NCI-H1105 (cell line): Measurements from ENCODE around the gene KCNIP4.

ENCODE experiments used
- DNase-seq: peaks from one replicate; lab custom pipeline; 2025; lab: John Stamatoyannopoulos, UW

KCNIP4 gene

DNA sequence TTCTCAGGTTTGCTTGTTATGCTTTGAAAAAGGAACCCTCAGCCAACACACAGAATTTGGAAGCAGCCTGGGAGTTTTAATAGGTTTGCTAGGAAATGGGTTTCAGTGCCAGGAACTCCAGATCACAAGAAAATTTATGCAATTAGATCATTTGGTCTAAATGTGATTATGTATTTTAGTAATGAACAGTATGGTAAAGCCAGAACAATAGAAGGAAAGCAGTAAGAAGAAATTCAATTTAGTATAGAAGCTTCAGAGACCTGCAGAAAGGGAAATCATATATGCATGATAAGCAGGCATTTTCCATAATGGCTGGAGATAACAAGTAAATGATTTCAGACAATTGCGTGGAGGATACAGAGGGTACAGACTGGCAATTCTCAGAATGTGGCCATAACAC, 184.7 kb downstream of the KCNIP4 start:
- no peak for DNase-seq

DNA sequence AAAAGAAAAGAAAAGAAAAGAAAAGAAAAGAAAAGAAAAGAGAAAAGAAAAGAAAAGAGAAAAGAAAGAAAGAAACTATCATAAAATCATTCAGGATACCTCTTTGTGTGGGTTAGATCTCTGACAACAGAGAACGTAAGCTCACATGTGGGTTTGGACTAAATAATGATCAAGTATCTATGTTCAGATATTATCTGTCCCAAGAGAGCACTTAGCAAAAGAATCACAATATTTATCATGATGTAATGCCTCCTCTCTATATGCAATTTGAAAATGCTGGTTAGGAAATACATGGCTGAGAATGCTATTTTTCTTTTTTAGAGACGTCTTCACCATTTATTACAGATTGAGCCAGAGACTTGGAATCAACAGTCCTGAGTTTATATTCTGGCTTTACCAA, 191.3 kb downstream of the KCNIP4 start:
- DNase-seq = no peak

DNA sequence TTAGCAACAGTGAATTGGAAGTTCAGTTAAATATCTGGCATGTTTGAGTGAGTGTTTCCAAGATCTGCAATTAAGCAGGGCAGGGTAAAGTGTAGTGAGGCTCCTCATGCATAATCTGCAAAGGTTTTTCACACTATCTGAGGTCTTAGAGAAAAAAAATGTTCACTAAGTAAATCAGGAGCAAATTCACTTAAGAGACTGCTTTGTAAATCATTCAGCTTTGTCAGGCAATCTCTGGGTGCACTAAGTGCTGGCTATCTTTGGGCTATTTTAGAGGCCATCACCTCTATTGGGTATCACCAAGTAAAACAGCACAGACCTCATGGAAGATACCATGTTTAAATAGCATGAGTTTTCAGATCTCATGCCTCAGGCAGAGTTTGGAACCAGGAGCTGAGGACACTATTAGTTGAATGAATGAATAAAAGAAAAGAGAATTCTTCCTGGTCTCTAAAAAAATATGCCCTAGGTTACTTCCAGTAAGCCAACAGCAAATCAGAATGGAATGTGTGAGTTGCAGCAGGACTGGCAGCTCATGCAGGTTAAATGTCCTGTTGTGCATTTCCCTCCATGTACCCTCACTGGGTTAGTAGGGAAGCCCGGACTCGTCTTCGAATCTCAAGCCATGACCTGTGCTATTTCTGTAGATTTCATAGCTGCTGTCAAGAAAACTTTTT, 195.3 kb downstream of the KCNIP4 start:
- no peak for DNase-seq

DNA sequence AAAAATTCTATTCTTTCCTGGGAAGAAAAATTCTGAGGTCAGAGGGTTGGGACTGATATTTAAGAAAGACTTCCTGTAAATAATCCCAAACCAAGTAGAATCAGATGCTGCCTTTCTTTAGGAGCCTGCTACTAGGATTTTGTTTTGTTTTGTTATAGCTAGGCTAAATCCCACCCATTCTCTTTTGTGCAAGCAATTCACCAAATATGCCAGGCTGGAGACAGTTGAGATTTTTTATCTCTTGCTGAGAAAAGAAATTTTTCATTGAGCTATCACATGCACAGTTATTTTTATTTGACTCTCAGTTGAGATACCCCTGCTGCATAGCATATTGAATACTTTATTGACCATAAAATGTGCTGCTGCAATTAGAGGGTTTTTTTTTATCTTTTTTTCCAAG, 196.0 kb downstream of the KCNIP4 start:
- DNase-seq = no peak

DNA sequence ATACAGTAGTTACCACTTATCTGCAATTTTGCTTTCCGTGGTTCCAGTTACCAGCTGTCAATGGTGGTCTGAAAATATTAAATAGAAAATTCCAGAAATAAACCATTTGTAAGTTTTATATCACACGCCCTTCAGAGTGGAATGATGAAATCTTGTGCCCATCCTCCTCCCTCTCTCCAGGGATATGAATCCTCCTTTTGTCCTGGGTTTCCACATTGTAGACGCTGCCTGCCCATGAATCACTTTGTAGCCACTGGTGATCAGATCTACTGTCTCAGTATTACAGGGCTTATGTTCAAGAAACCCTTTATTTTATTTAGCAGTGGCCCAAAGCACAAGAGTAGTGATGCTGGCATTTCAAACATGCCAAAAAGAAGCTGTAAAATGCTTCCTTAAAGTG, 198.6 kb downstream of the KCNIP4 start:
- no peak for DNase-seq

DNA sequence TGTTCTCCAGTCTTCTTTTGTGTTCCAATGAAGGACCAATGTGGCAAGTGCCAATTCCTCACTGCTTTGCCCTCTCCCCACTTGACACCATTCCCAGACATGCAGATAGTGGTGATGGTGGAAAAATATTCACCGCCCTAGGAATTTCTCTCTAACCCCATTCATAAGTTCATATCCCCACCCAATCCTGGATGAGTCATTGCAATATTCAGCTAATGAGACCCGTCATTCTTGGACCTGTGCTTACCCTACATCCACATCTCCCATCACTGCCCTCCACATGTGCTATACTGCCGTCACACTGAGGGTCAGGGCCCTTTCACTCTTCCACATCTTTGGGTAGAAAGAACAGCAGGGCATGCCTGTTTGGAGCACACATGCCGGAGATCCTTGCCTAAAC, 199.2 kb downstream of the KCNIP4 start:
- no peak for DNase-seq

DNA sequence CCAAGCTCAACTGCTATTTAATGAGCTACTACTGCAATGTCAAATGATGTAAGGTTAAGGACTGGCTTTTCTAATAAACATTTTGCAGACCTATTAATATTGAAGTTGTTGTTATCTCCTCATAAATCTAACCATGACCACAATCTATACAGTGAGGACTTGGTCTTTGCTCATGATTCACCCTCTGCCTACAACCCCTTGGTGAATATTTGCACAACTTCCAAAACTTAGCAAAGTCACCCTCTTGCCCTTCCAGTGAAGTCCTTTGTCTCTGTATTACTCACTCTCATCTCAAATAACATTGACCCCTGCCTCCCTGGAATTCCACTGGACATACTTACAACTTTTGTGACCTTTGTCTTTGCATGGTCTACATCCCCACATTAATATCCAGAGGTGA, 204.5 kb downstream of the KCNIP4 start:
- no peak for DNase-seq

DNA sequence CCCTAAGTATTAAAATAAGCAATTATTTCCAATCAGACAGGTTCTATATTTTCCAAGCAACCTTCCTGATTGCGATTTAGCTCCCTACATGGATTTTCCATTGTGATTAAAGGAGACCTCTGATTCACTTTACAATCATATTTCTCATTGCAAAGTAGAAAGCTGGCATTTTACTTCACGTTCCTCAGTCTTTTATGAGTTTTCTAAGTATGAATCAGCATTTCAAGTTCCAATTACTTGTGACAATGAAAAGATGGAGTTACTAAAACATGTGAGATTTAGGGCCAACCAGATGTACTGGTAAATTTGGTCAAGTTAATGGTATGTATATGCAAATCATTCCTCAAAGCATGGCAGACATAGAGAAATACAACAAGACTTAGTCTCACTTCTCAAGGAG, 206.2 kb downstream of the KCNIP4 start:
- DNase-seq = no peak

DNA sequence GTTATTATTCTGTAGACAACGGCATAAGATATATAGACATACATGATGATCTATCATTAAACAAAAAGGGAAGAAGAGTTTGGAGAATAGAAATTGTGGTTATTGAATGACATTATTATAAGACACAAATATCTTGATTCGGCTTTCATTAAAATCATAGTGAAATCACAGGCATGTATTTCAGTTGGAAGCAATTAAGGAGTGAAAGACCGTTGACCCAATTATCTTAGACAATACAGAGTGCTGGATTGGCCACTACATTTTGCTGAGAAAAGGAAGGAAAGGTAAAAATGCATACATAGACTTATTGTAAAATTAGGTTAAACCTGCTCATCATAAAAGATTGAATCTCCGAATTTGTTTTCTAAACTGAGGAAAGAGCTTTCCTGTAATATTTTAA, 209.8 kb downstream of the KCNIP4 start:
- DNase-seq = no peak

DNA sequence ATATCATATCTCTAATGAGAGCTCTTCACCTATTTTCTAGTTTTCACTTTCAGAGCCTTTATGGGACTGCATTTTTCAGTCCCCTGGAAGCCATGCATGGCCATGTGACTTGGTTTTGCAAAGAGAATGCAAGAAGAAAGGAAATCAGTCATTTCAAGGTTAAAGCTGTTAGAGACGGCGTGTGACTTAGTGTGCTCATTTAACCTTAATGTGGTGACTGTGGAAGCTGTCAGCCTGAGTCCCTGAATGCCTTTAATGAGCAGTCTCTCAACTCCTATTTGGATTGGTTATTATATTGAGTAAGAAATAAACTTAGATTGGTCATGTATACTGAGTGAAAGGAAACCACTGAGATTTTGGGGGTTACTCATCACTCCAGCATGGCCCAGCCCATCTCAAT, 212.7 kb downstream of the KCNIP4 start:
- no peak for DNase-seq

DNA sequence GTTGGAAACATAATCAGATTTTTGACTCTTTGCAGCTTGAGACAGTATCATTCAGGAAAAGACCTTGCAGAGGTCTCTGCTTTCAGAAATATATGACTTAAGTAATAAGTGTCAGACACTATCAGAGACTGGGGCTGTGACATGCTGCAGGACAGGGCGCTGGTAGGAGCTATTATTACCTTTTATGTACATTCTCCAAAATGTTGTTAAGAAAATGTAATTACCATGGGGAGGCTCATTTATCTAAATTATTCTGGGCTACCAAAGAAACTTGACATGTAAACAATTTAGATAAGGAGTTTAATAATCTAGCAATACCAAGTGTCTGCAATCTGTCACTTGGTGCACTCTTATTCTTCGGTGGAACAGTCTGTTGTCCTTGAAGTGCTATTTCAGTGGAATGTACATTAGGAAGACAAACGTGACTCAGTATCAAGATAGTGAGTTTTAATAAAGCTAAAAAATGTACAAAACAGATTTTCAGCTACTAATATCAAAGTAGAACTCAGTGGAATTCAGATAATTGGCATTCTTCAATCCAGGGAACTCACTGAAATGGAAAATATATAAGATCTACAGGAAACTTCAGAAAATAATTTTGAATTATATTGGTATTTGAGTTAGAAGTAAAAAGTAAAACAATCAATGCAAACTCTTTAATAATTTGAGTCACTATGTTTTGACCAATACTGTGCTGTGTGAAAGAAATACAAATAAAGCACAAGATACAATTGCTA, 214.5 kb downstream of the KCNIP4 start:
- no peak for DNase-seq

DNA sequence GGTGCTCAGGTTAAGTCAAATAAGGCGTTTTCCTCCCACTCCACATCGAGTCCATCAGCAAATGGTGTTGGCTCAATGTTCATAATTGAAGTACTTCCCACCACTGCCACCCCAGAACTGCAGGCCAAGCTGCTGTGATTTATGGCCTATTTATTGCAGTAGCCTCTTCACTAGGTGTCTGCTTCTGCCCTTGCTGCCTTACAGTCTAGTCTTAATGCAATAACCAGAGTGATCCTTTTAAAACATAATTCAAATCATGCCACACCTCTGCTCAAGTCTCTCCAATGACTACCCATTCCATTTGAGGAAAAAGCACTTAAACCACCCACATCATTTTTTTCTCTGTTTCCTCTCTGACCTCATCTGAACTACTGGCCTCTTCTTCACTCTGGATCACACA, 220.3 kb downstream of the KCNIP4 start:
- no peak for DNase-seq

DNA sequence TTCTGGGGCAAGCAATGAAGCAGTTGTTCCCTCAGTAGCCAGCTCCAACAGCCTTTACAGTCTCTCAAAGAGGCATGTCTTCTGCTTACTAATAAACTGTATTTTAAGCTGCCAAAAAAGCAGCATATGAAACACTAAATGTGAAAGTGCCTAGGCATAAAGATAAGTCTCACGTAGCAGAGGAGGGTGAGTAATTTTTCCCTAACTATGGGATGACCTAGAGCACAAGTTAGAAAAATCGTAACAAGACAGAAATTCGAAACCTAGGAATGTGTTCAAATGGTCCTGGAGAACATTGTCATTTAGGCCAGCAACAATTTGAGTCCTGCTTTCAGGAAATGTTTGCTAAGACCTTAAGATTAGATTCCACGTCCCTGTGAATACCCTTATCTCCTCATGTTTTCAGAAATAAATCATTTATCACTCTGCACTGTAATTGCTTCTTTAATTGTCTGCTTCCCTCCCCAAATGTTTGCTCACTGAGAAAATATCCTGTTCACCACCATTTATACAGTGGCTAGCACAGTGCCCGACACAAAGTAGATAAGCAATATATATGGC, 222.2 kb downstream of the KCNIP4 start:
- DNase-seq = no peak

DNA sequence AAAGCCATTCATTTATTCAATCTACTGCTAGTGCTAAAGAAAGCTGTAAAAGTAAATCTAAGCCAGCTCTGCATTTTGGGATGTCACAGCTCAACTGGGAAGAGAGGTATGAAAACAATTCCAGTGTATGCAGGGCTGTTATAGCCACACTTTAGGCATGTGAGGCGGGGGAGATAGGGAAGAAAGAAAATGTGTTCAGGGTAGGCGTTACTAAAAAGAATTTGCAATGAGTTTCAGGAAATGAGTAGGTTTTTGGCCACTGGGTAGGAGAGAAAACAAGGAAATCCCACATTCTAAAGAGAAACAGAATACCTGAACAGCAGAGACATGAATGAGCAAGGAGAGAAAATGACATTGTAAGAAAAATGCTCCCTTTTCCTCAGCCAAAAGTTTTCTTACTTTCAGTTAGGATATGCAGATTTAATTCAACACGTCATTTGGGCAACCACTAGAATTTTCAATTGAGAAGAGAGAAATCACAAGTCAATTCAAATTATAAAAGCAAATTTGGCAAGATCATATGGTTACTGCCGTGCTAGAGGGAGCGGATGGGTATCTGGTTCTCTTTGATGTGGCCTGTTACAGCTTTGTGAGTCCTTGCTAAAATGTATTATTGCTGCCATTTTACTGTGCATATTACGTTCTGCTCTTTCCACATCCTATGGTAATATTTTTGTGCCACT, 226.3 kb downstream of the KCNIP4 start:
- no peak for DNase-seq

DNA sequence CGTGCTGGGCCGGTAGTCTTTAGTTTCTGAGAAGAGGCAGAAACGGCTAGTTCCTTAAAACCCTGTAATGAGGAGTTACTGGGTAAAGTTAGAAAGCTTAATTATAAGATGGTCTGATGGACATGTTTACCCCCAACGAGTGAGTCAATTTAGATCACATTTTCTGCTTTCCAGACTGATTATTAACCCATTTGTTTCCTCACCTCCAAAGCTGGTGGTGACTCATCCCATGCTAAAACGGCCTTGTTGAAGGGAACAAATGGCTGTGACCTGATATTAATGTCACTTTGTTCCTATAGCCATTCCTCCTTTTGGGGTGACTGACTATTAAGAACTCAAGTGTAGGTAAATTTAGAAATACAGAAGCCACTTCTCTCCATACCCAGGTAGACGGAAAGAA, 232.0 kb downstream of the KCNIP4 start:
- no peak for DNase-seq

DNA sequence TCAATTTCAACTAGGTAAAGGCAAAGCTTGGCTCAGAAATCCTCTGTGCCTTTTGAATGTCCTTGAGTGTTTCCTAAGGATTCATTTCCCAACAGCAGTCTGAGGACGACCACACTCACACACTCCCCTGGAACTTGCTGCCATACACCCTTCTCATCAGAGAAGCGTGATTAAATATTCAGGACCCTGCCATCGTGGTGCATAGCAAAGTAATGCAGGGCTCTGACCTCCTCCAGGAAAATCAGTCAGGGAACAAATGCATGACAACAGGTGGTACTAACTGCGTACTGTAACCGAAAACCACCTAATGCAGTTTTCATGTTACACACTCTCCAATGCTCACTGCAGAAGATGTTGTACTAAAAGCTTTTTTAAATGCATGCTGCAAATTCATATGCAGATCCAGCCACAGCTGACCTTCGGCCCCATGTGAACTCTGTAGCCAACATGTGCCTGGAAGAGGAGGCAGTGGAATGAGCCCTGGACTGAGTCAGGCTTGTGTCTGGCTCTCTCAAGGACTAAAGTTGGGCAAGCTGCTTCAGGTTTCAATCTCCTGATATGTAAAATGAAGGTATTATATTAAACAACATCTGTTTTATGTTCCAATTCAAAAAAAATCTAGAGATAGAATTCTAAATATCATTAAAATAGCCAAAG, 238.3 kb downstream of the KCNIP4 start:
- no peak for DNase-seq

DNA sequence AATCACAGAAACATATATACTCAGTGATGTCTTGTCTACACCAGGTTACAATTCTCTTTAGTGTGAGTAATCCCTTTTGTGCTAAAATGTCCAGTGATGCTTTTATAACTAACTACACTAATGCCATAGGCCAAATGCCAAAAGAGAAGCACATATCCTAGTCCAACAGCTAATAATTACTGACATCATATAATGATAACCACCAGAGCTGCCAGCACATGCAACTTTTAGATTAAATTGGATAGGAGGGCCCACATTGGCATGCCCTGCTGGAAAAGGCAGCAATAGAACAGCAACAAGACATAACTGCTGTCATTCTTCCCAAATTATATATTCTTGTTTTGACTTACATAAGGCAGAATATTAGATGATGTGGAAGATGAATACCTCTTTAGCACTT, 238.8 kb downstream of the KCNIP4 start:
- DNase-seq = no peak

DNA sequence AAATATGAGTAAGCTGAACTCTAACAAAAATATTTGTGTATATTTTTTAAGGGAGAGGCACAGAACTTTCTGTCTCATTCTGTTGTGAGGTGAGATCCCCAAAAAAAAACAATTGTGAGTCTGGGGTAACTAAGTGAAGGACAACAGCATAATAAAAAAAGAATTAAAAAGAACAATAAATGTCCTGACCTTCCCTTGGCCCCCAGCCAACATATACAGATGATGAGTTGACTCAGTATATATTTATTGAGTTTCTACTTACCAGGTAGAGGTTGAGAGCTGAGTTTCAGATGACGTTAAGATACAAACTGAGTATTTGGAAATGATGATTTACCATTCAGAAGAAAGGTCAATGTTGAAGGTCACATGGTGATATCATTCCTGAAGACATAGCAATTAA, 239.5 kb downstream of the KCNIP4 start:
- no peak for DNase-seq

DNA sequence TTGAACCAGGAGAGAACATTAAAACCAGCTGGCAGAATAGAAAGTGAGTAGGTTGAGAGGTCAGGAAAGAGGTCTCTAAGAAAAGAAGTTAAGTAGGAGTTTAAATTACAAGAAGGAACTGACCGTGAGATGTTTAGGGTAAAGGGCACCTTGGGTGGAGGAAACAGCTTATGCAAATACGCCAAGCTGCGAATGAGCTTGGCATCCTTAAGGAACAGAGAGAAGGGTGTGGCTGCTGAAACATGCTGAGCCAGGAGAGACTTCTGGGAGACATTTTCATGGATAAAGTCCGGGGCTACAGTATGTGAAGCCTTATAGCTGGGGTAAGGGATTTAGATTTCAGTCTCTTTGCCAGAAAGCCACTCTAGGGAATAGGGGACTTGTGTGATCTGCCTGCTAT, 249.1 kb downstream of the KCNIP4 start:
- DNase-seq = no peak

DNA sequence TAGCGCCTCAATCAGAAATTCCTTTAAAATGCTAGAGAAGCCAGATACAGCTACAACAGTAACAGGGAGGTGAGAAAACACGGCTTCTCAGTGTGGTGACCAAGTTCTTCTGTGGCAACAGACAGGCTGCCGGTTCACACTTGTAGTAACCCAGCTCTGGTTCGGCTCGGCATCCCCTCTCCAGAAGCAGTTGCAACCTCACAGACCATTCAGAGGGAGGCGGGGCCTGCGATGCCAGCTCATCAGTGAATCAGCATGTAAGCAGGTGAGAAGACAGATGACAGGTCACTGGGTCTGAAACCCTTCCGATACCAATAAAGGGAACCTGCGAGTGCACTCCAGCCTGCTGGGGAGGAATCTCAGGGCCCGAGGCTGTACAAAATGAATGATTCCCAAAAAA, 251.0 kb downstream of the KCNIP4 start:
- DNase-seq = peak; percentile 11

DNA sequence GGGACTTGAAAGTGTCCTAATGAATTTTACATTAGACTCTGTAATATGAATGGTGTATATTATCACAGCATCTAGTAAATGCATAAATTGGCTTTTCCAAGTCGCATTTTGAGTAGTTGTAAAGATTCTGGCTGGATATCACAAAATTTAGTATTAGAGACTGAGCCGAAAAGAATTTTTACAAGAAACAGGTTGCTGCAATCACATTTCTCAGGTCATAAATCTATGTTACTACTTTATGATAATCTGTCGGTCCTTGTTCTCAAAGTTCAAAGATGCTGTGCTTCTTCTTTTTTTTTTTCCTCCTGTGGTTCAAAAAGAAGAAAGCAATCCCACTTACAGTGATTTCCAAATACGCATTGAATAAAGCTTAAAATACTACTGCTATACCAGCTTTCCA, 253.4 kb downstream of the KCNIP4 start:
- no peak for DNase-seq

DNA sequence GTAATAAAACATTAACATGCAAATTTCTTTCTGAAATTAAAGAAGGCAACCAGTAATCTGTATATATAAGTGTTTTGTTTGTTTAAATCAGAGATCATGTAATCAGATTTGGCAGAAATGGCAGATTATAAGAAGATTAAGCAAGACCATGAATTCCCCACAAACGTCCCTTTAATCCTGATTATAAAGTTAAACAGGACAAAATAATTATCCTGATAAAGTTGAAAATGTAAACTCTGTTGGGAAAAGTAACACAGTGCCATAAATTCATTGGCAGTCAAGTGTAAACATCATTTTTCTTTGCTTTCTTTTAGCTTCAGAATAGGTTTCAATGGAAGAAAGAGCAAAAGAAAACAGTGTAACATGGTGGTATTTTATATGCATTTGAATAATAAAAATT, 256.3 kb downstream of the KCNIP4 start:
- no peak for DNase-seq
